Liver (tissue), 9 donors: Measurements from ENCODE around the gene LPP. TPM values are rescaled to one million over a fixed set of nuclear protein-coding genes. Genes with fewer than 3 reads are reported as not detected.

Experiments used
- DNase-seq: peaks from one replicate; pipeline ENCODE4 v3.0.0-alpha.2; 2017; ENCODE audit warnings: low spot score
- H3K27ac ChIP-seq, 2 donors: one replicate each; pipeline ENCODE4 v1.7.0; 2013; ENCODE audit warnings: inconsistent platforms in 2 of 2, low read length in 2 of 2, control low read depth in 1 of 2, low read depth in 1 of 2, mild to moderate bottlenecking in 1 of 2
- H3K27me3 ChIP-seq, 4 donors: one replicate each; pipeline versions ENCODE4 v1.6.1 to v1.7.0; 2013; ENCODE audit warnings: low read length in 3 of 4, inconsistent platforms in 1 of 4, mild to moderate bottlenecking in 1 of 4, moderate library complexity in 1 of 4; ENCODE audit not compliant: control insufficient read depth in 4 of 4, insufficient read depth in 4 of 4
- H3K36me3 ChIP-seq, 4 donors: one replicate each; pipeline versions ENCODE4 v1.6.1 to v1.7.0; 2013; ENCODE audit warnings: low read length in 3 of 4, mild to moderate bottlenecking in 3 of 4, low read depth in 1 of 4, moderate library complexity in 1 of 4; ENCODE audit not compliant: control insufficient read depth in 4 of 4, insufficient read depth in 3 of 4
- H3K4me1 ChIP-seq, 4 donors: one replicate each; pipeline versions ENCODE4 v1.6.1 to v1.7.0; 2013; ENCODE audit warnings: low read length in 3 of 4, mild to moderate bottlenecking in 3 of 4, moderate library complexity in 1 of 4; ENCODE audit not compliant: control insufficient read depth in 4 of 4, insufficient read depth in 4 of 4
- H3K4me3 ChIP-seq, 3 donors: one replicate each; pipeline versions ENCODE4 v1.6.1 to v1.7.0; 2013; ENCODE audit warnings: low read length in 3 of 3, control low read depth in 1 of 3, low read depth in 1 of 3, mild to moderate bottlenecking in 1 of 3
- H3K9ac ChIP-seq, 2 donors: one replicate each; pipeline ENCODE4 v1.7.0; 2013; ENCODE audit warnings: low read length in 2 of 2, mild to moderate bottlenecking in 2 of 2, moderate library complexity in 2 of 2, control low read depth in 1 of 2, low read depth in 1 of 2
- H3K9me3 ChIP-seq, 4 donors: one replicate each; pipeline versions ENCODE4 v1.6.1 to v1.7.0; 2013; ENCODE audit warnings: low read length in 3 of 4; ENCODE audit not compliant: control insufficient read depth in 4 of 4
- EGR1 ChIP-seq, 2 donors: IDR thresholded peaks; 2 replicates each; pipeline ENCODE4 v1.6.1; 2016 to 2018; ENCODE audit warnings: antibody characterized with exemption in 2 of 2, low read depth in 2 of 2
- HNF4A ChIP-seq, 2 donors: conservative IDR thresholded peaks; 2 replicates each; pipeline ENCODE4 v1.6.1; 2016; ENCODE audit warnings: antibody characterized with exemption in 2 of 2, mild to moderate bottlenecking in 2 of 2
- HNF4G ChIP-seq: IDR thresholded peaks from 2 replicates; pipeline ENCODE4 v1.6.1; 2016; ENCODE audit warnings: antibody characterized with exemption
- JUND ChIP-seq, 2 donors: IDR thresholded peaks; 2 replicates each; pipeline ENCODE4 v1.6.1; 2016; ENCODE audit warnings: antibody characterized with exemption in 2 of 2
- NR2F2 ChIP-seq: IDR thresholded peaks from 2 replicates; pipeline ENCODE4 v1.6.1; 2016; ENCODE audit warnings: antibody characterized with exemption
- RAD21 ChIP-seq, 2 donors: IDR thresholded peaks; 2 replicates each; pipeline ENCODE4 v1.6.1; 2016; ENCODE audit warnings: antibody characterized with exemption in 2 of 2, mild to moderate bottlenecking in 2 of 2
- RXRA ChIP-seq, 2 donors: IDR thresholded peaks; 2 replicates each; pipeline ENCODE4 v1.6.1; 2017 to 2018; ENCODE audit warnings: antibody characterized with exemption in 2 of 2, mild to moderate bottlenecking in 1 of 2
- SP1 ChIP-seq: IDR thresholded peaks from 2 replicates; pipeline ENCODE4 v1.6.1; 2018; ENCODE audit warnings: antibody characterized with exemption, mild to moderate bottlenecking
- TAF1 ChIP-seq: conservative IDR thresholded peaks from 2 replicates; pipeline ENCODE4 v1.6.1; 2016; ENCODE audit warnings: antibody characterized with exemption, mild to moderate bottlenecking
- YY1 ChIP-seq: IDR thresholded peaks from 2 replicates; pipeline ENCODE4 v1.6.1; 2016; ENCODE audit warnings: antibody characterized with exemption, mild to moderate bottlenecking
- WGBS: extraction: QIAGEN DNeasy Blood & Tissue Kit; methylation state at CpG from one replicate; pipeline ENCODE4 v1.1.7; 2013; 5-methylcytosine and 5-hydroxymethylcytosine counted together
- polyA plus RNA-seq, 2 donors: library from polyadenylated mRNA; stranded (reverse) in 1 of 2; unstranded in 1 of 2; fragments of 200-250 nt in 1 of 2; fragments of >200 nt in 1 of 2; fragmentation: Nextera tagmentation in 1 of 2; extraction: Ambion mirVana in 1 of 2; gene quantifications; one replicate each; pipeline versions ENCODE4 v1.2.1 to v1.2.3, GENCODE V29; 2013 to 2015
- total RNA-seq, 2 donors: library from RNA; depleted of rRNA; stranded (reverse); fragments of >200 nt; gene quantifications; one replicate each; pipeline ENCODE4 v1.2.3, GENCODE V29; 2014
- TF ChIP-seq, protein P1 (sequence below): IDR thresholded peaks from 2 replicates; pipeline ENCODE4 v1.6.1; 2016; ENCODE audit warnings: antibody characterized with exemption, mild to moderate bottlenecking
- TF ChIP-seq, protein P2 (sequence below): IDR thresholded peaks from 2 replicates; pipeline ENCODE4 v1.6.1; 2016; ENCODE audit warnings: antibody characterized with exemption
- donor health status: healthy.
- donor health status: healthy.
- donor health status: healthy.
- donor health status: healthy.
- donor health status: healthy.

The LPP gene
- total and polyA plus RNA-seq, 4 donors = 3.3 to 53.7 (median 28.2) TPM

DNA sequence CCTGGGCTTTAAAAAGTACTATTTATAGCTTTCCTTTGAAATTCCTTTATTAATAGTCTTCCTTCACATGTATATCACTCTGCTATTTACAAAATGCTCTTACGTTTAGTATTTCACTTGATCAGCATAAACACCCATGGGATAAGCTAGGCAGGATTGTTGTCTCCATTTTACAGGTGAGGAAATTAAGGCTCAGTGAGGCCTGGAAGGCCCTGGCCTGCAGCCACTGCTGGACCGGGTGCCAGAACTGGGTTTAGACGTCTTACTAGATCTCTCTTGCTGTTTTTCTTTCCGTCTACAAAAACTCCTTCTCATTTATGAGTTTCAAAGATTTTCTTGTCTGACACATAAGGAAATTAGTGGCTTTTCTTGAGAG, 236.4 kb downstream of the LPP start (continued):
- TF ChIP-seq, protein P1, sequence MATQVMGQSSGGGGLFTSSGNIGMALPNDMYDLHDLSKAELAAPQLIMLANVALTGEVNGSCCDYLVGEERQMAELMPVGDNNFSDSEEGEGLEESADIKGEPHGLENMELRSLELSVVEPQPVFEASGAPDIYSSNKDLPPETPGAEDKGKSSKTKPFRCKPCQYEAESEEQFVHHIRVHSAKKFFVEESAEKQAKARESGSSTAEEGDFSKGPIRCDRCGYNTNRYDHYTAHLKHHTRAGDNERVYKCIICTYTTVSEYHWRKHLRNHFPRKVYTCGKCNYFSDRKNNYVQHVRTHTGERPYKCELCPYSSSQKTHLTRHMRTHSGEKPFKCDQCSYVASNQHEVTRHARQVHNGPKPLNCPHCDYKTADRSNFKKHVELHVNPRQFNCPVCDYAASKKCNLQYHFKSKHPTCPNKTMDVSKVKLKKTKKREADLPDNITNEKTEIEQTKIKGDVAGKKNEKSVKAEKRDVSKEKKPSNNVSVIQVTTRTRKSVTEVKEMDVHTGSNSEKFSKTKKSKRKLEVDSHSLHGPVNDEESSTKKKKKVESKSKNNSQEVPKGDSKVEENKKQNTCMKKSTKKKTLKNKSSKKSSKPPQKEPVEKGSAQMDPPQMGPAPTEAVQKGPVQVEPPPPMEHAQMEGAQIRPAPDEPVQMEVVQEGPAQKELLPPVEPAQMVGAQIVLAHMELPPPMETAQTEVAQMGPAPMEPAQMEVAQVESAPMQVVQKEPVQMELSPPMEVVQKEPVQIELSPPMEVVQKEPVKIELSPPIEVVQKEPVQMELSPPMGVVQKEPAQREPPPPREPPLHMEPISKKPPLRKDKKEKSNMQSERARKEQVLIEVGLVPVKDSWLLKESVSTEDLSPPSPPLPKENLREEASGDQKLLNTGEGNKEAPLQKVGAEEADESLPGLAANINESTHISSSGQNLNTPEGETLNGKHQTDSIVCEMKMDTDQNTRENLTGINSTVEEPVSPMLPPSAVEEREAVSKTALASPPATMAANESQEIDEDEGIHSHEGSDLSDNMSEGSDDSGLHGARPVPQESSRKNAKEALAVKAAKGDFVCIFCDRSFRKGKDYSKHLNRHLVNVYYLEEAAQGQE = no peak
- no peak for TF ChIP-seq NR2F2
- no peak for TF ChIP-seq TAF1
- TF ChIP-seq HNF4G = no peak
- TF ChIP-seq JUND (IDR thresholded peaks at IDR 0.05) = no peak
- TF ChIP-seq RXRA (IDR thresholded peaks at IDR 0.05) = no peak
- TF ChIP-seq, protein P2, sequence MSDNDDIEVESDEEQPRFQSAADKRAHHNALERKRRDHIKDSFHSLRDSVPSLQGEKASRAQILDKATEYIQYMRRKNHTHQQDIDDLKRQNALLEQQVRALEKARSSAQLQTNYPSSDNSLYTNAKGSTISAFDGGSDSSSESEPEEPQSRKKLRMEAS = no peak
- no peak for TF ChIP-seq YY1
- TF ChIP-seq RAD21 (IDR thresholded peaks at IDR 0.05) = no peak
- TF ChIP-seq EGR1 (IDR thresholded peaks at IDR 0.05; ENCODE audit: low read depth in 2 of 2) = no peak
- TF ChIP-seq HNF4A (conservative IDR thresholded peaks at IDR 0.05) = no peak
- TF ChIP-seq SP1 = no peak

DNA sequence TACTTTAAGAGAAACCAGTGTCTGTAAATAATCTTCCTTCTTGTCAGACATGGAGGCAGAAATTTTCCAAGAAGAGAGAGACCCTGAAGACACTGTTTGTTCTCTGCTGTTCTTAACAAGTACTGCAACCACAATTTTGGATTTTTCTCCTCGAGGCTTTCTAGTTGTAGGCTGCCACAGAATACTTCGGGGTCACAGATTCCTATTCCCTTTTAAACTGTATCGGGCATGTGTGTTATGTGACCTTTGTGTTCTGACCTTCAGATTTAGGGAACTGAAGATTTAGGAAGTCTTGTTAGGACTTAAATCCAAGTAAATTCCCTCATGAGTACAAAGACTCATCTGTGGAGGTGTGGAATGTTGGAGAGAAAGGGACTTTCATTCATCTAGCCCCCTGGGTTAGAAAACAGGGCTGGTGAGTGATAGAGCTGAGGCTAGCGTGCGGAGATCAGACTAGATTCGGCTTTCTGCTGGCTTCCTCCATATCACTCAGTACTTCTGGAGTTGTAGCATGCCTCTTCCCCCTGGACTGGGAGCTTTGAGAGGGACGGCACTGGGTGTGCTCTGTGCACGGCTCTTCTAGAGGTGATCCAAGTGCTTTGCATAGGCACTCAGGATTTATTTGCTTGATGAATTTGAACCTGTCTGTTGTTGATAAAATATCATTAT, 237.0 kb downstream of the LPP start:
- no peak overlapping the region for H3K4me3 ChIP-seq
- WGBS = 72% methylated on average over 8 of the region's 8 CpGs
- H3K27ac ChIP-seq = peak overlapping the region in 1 of 2 donors; percentile 38
- no peaks in the 10 kb centered on the region for H3K27me3 ChIP-seq
- no peak overlapping the region for H3K9ac ChIP-seq
- no peaks in the 10 kb centered on the region for H3K9me3 ChIP-seq
- DNase-seq = no peak
- H3K36me3 ChIP-seq = no peaks in the 10 kb centered on the region
- peaks cover 4 to 22% (median 18%) of the 10 kb centered on the region in 4 donors for H3K4me1 ChIP-seq
- TF ChIP-seq NR2F2 = peak; percentile 21
- TF ChIP-seq, protein P1 = no peak

DNA sequence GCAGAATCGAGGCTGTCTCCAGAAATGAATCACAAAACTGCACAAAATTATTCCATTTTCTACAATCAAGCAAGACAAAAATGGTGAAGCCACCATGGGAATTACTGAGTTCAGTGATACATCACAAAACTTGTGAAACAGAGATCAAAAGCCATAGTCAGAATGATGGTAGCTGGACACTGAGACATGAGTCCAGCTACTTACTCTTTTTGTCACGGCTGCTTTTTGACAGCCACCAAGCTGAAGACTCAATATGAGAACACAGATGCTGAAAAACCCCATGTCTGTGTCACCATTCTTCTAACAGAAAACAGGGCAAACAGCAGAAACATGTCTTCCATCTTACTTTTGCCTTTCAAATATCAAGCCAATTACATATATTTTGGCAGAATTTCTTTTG, 237.6 kb downstream of the LPP start:
- Histone ChIP-seq H3K9me3 (no peaks in the 10 kb centered on the region), H3K27me3 (no peaks in the 10 kb centered on the region), H3K4me1 (peaks cover 6 to 28% (median 22%) of the 10 kb centered on the region in 4 donors), H3K4me3 (no peak overlapping the region), H3K27ac (no peak overlapping the region), H3K9ac (no peak overlapping the region), H3K36me3 (no peaks in the 10 kb centered on the region)
- TF ChIP-seq YY1 = no peak
- WGBS = 94% methylated on average over 2 of the region's 2 CpGs
- no peak for DNase-seq
